IMR-90 (cell line): ENCODE results near the gene SH2D4B. TPM values are rescaled to one million over a fixed set of nuclear protein-coding genes. Genes with fewer than 3 reads are reported as not detected.

Experiments
- ATAC-seq: fragments of 200-7000 bp; cut with Tn5 transposase; 2 replicates; pipeline ENCODE4 v1.9.1; 2020; ENCODE audit warnings: low read depth, mild to moderate bottlenecking, moderate library complexity
- BruUV-seq: library from RNA; stranded (reverse); fragments of 400-500 nt; replicated peaks from 2 replicates; lab custom pipeline; 2021; lab: Mats Ljungman, UMichigan
- CTCF ChIA-PET: fragments of 300-600 bp; formaldehyde crosslinking; extraction: SDS; loops from one replicate; lab custom pipeline; 2021; ENCODE audit warnings: antibody characterized with exemption; lab: Yijun Ruan, JAX
- POLR2A ChIA-PET: fragments of 300-600 bp; sonication (Branson Sonifier 250); formaldehyde crosslinking; loops from one replicate; lab custom pipeline; 2022; ENCODE audit warnings: antibody characterized with exemption; ENCODE audit not compliant: unreplicated experiment; lab: Charles Lee
- DNase-seq: peaks from one replicate; pipeline ENCODE4 v3.0.0; 2013
- H2AFZ ChIP-seq: replicated peaks from 2 replicates; pipeline ENCODE3; 2013; ENCODE audit warnings: low read length, mild to moderate bottlenecking; ENCODE audit not compliant: poor library complexity
- H2AK5ac ChIP-seq: 2 replicates; pipeline ENCODE4 v1.6.1; 2013; ENCODE audit warnings: low read depth, low read length, inconsistent platforms
- H2AK9ac ChIP-seq: replicated peaks from 2 replicates; pipeline ENCODE3; 2013; ENCODE audit warnings: mild to moderate bottlenecking, low read depth, low read length, moderate library complexity; ENCODE audit not compliant: poor library complexity
- H2BK120ac ChIP-seq: 2 replicates; pipeline ENCODE4 v1.6.1; 2013; ENCODE audit warnings: low read depth, low read length, inconsistent platforms
- H2BK15ac ChIP-seq: 3 replicates; pipeline ENCODE4 v1.6.1; 2013; ENCODE audit warnings: low read depth, low read length, inconsistent platforms
- H2BK20ac ChIP-seq: 2 replicates; pipeline ENCODE4 v1.6.1; 2013; ENCODE audit warnings: low read depth, mild to moderate bottlenecking, inconsistent platforms, low read length, moderate library complexity
- H2BK5ac ChIP-seq: 2 replicates; pipeline ENCODE4 v1.6.1; 2013; ENCODE audit warnings: mild to moderate bottlenecking, low read depth, low read length, inconsistent platforms; ENCODE audit not compliant: poor library complexity, severe bottlenecking
- H3K14ac ChIP-seq: replicated peaks from 2 replicates; pipeline ENCODE4 v1.6.1; 2013; ENCODE audit warnings: low read depth, low read length, inconsistent platforms
- H3K18ac ChIP-seq: 2 replicates; pipeline ENCODE4 v1.6.1; 2013; ENCODE audit warnings: low read depth, low read length, control low read depth
- H3K23ac ChIP-seq: 2 replicates; pipeline ENCODE4 v1.6.1; 2013; ENCODE audit warnings: low read depth, low read length, inconsistent platforms
- H3K27ac ChIP-seq: 2 replicates; pipeline ENCODE4 v1.5.1; 2013; ENCODE audit warnings: mild to moderate bottlenecking, control low read depth, low read length; ENCODE audit not compliant: insufficient read depth
- H3K27me3 ChIP-seq: 2 replicates; pipeline ENCODE4 v1.6.1; 2013; ENCODE audit warnings: low read length; ENCODE audit not compliant: control insufficient read depth, insufficient read depth
- H3K36me3 ChIP-seq: 2 replicates; pipeline ENCODE4 v1.6.1; 2013; ENCODE audit warnings: low read length, mixed read lengths; ENCODE audit not compliant: control insufficient read depth, insufficient read depth
- H3K4ac ChIP-seq: 2 replicates; pipeline ENCODE4 v1.6.1; 2013; ENCODE audit warnings: low read depth, low read length, inconsistent platforms
- H3K4me1 ChIP-seq: 2 replicates; pipeline ENCODE4 v1.6.1; 2013; ENCODE audit warnings: low read length, mixed read lengths; ENCODE audit not compliant: control insufficient read depth, insufficient read depth
- H3K4me2 ChIP-seq: 2 replicates; pipeline ENCODE4 v1.6.1; 2013; ENCODE audit warnings: low read depth, mild to moderate bottlenecking, control low read depth, low read length, moderate library complexity
- H3K4me3 ChIP-seq: 2 replicates; pipeline ENCODE4 v1.5.1; 2013; ENCODE audit warnings: low read depth, mild to moderate bottlenecking, control low read depth, low read length, moderate library complexity; ENCODE audit not compliant: insufficient read depth
- H3K56ac ChIP-seq: 2 replicates; pipeline ENCODE4 v1.6.1; 2013; ENCODE audit warnings: low read length, inconsistent platforms; ENCODE audit not compliant: insufficient read depth; ENCODE audit errors: extremely low read depth
- H3K79me1 ChIP-seq, 2 experiments: 2 replicates each; pipeline ENCODE4 v1.6.1; 2013; ENCODE audit warnings: low read length in 2 of 2, inconsistent platforms in 1 of 2, low read depth in 1 of 2
- H3K9ac ChIP-seq: 2 replicates; pipeline ENCODE4 v1.6.1; 2013; ENCODE audit warnings: low read depth, low read length, control low read depth
- H3K9me1 ChIP-seq: 2 replicates; pipeline ENCODE4 v1.6.1; 2013; ENCODE audit warnings: low read length, inconsistent platforms; ENCODE audit not compliant: insufficient read depth
- H3K9me3 ChIP-seq: 2 replicates; pipeline ENCODE4 v1.6.1; 2013; ENCODE audit warnings: low read length; ENCODE audit not compliant: control insufficient read depth, insufficient read depth
- H4K20me1 ChIP-seq: 2 replicates; pipeline ENCODE4 v1.6.1; 2013; ENCODE audit warnings: low read length, inconsistent platforms; ENCODE audit not compliant: insufficient read depth
- H4K5ac ChIP-seq: 2 replicates; pipeline ENCODE4 v1.6.1; 2013; ENCODE audit warnings: mild to moderate bottlenecking, low read depth, low read length, control low read depth
- H4K8ac ChIP-seq, 2 experiments: 2 replicates each; pipeline ENCODE4 v1.6.1; 2013; ENCODE audit warnings: low read depth in 2 of 2, low read length in 2 of 2, control low read depth in 1 of 2, inconsistent platforms in 1 of 2
- H4K91ac ChIP-seq: 2 replicates; pipeline ENCODE4 v1.6.1; 2013; ENCODE audit warnings: low read depth, low read length, inconsistent platforms; ENCODE audit not compliant: insufficient read depth
- RCOR1 ChIP-seq: IDR thresholded peaks from 2 replicates; pipeline ENCODE4 v1.6.1; 2012; ENCODE audit warnings: mild to moderate bottlenecking, low read length, improper control_type of control experiment; ENCODE audit not compliant: insufficient replicate concordance
- WGBS, 2 experiments: methylation state at CpG; one replicate each; pipeline versions ENCODE4 v1.1.5 to v1.1.7; 2013; ENCODE audit warnings: missing lambda C conversion rate in 2 of 2; ENCODE audit not compliant: insufficient read length in 1 of 2; ENCODE audit errors: extremely low coverage in 2 of 2; 5-methylcytosine and 5-hydroxymethylcytosine counted together
- dilution Hi-C: fragments of 300-500 bp; cut with HindIII; formaldehyde crosslinking; loops from one replicate; pipeline ENCODE4 v1.14.3; 2018; ENCODE audit warnings: low sequenced_read_pairs; ENCODE audit not compliant: unreplicated experiment
- in situ Hi-C: fragments of 300-500 bp; cut with MboI; formaldehyde crosslinking; loops from 3 replicates; pipeline ENCODE4 v1.14.3; 2019; ENCODE audit warnings: low sequenced_read_pairs, inconsistent platforms, mixed read lengths
- intact Hi-C: fragments of 100-400 bp; cut with micrococcal nuclease; formaldehyde crosslinking; loops from 2 replicates; pipeline ENCODE4 v1.10.0; 2022
- polyA plus RNA-seq, 3 experiments: library from polyadenylated mRNA; depleted of rRNA; stranded (reverse); fragments of >200 nt; gene quantifications; 2 replicates each; pipeline ENCODE4 v1.2.3, GENCODE V29; 2012; ENCODE audit warnings: low replicate concordance in 1 of 3
- total RNA-seq: library from RNA; depleted of rRNA; stranded (reverse); fragments of >200 nt; gene quantifications from 2 replicates; pipeline ENCODE4 v1.2.3, GENCODE V29; 2012

Gene SH2D4B
- total and polyA plus RNA-seq, 2 of the 4 experiments (the other 2 are of a cell fraction): not detected

- H3K9me3 ChIP-seq: no peaks in the 10 kb centered on the region
- H3K4me3 ChIP-seq: no peak overlapping the region
- H3K27ac ChIP-seq: no peak overlapping the region
- in situ Hi-C loops: no loop called here
- no CpG with 5 or more reads among the region's 6 CpGs for WGBS, 2 experiments
- H3K4ac ChIP-seq: no peak overlapping the region
- no TSS peak for BruUV-seq
- no peak overlapping the region for H3K56ac ChIP-seq
- no peaks in the 10 kb centered on the region for H3K79me1 ChIP-seq
- ATAC-seq (no peak), DNase-seq (no peak)
- POLR2A ChIA-PET: no interaction called here
- no peak overlapping the region for H2BK20ac ChIP-seq
- H4K8ac ChIP-seq: no peak overlapping the region
- H3K9ac ChIP-seq: no peak overlapping the region
- H3K27me3 ChIP-seq: no peaks in the 10 kb centered on the region
- CTCF ChIA-PET: interaction anchor here (1.5 kb wide), 1 partner anchor 15 kb away, joined by 4 read pairs; no protein-coding TSS in a partner anchor
- H4K91ac ChIP-seq: no peak overlapping the region
- H2BK120ac ChIP-seq: no peak overlapping the region
- H4K5ac ChIP-seq: no peak overlapping the region
- H2BK15ac ChIP-seq: no peak overlapping the region
- H4K20me1 ChIP-seq: no peaks in the 10 kb centered on the region
- dilution Hi-C loops: no loop called here
- no peaks in the 10 kb centered on the region for H3K36me3 ChIP-seq
- H3K18ac ChIP-seq: no peak overlapping the region
- H3K14ac ChIP-seq: no peak overlapping the region
- H2AK9ac ChIP-seq: no peak overlapping the region
- intact Hi-C loops: no loop called here
- H3K9me1 ChIP-seq: no peaks in the 10 kb centered on the region
- no peak overlapping the region for H2AFZ ChIP-seq
- H2AK5ac ChIP-seq: no peak overlapping the region
- TF ChIP-seq RCOR1: no peak
- H3K23ac ChIP-seq: no peak overlapping the region
- no peaks in the 10 kb centered on the region for H3K4me1 ChIP-seq
- no peak overlapping the region for H3K4me2 ChIP-seq
- no peak overlapping the region for H2BK5ac ChIP-seq
Measured at GRCh38 chr10:80649183-80649582, 111.5 kb downstream of the SH2D4B start.
